Mononuclear cell (primary cell): Measurements from ENCODE around the gene ST8SIA6. TPM values are rescaled to one million over a fixed set of nuclear protein-coding genes. Genes with fewer than 3 reads are reported as not detected.

Experiments used
- H3K27me3 ChIP-seq: 2 replicates; pipeline ENCODE4 v1.6.0; 2011; ENCODE audit warnings: low read length, control low read depth; ENCODE audit not compliant: insufficient read depth
- H3K4me1 ChIP-seq: 2 replicates; pipeline ENCODE4 v1.5.1; 2011; ENCODE audit warnings: mild to moderate bottlenecking, low read length, control low read depth; ENCODE audit not compliant: insufficient read depth
- H3K4me3 ChIP-seq: 2 replicates; pipeline ENCODE4 v1.5.1; 2011; ENCODE audit warnings: mild to moderate bottlenecking, low read length, moderate library complexity
- H3K9me3 ChIP-seq: 2 replicates; pipeline ENCODE4 v1.5.1; 2011; ENCODE audit warnings: low read depth, mild to moderate bottlenecking, control low read depth, low read length
- total RNA-seq: library from RNA; depleted of rRNA; stranded (reverse); fragments of >200 nt; gene quantifications from one replicate; pipeline ENCODE4 v1.2.3, GENCODE V29; 2012

Gene ST8SIA6
- total RNA-seq, 1 donor, result 1.3 TPM

GRCh38 chr10:17473228-17473950 lies 19.0 kb upstream of the ST8SIA6 start:
- peaks cover 11% of the 10 kb centered on the region for H3K4me1 ChIP-seq
- H3K27me3 ChIP-seq, result peaks cover 3% of the 10 kb centered on the region
- no peak overlapping the region for H3K4me3 ChIP-seq
- H3K9me3 ChIP-seq, result no peaks in the 10 kb centered on the region

GRCh38 chr10:17472481-17473227 lies 18.3 kb upstream of the ST8SIA6 start:
- peaks cover 11% of the 10 kb centered on the region for H3K4me1 ChIP-seq
- H3K27me3 ChIP-seq, result peaks cover 3% of the 10 kb centered on the region
- H3K9me3 ChIP-seq, result no peaks in the 10 kb centered on the region
- no peak overlapping the region for H3K4me3 ChIP-seq

DNA sequence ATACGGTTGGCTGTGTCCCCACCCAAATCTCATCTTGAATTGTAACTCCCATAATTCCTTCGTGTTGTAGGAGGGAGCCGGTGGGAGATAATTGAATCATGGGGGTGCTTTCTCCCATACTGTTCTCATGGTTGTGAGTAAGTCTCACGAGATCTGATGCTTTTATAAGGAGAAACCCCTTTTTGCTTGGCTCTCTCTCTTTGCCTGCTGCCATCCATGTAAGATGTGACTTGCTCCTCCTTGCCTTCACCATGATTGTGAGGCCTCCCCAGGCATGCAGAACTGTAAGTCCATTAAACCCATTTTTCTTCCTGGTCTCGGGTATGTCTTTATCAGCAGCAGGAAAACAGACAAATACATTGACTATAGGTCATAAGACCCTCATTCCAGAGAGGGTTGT lies 15.9 kb upstream of the ST8SIA6 start:
- Histone ChIP-seq H3K9me3 (no peaks in the 10 kb centered on the region), H3K4me1 (peaks cover 5% of the 10 kb centered on the region), H3K27me3 (peaks cover 3% of the 10 kb centered on the region), H3K4me3 (no peak overlapping the region)

- H3K9me3 ChIP-seq, result no peaks in the 10 kb centered on the region
- H3K4me1 ChIP-seq, result peaks cover 1% of the 10 kb centered on the region
- no peak overlapping the region for H3K4me3 ChIP-seq
- H3K27me3 ChIP-seq, result peaks cover 3% of the 10 kb centered on the region
These were observed 11.1 kb upstream of the ST8SIA6 start for GRCh38 chr10:17465328-17466125.

DNA sequence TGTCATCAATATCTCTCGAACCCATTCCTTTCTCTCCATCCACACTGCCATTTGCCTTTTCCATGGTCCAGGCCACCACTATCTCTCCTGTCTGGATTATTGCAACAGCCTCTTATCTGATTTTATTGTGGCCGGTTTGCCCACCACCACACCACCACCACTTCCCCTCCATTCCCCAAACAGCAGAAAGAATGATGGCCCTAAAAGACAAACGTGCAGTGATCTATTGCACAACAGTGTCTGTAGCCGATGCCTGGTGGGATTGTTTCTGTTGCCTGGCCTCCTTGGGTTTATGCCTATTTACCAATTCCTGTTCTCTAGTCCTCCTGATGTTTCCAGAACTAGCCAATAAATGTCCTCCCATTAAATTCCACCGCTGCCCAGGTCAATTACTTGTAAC lies 10.2 kb upstream of the ST8SIA6 start:
- H3K4me3 ChIP-seq, result no peak overlapping the region
- no peaks in the 10 kb centered on the region for H3K9me3 ChIP-seq
- H3K4me1 ChIP-seq, result peaks cover 3% of the 10 kb centered on the region
- H3K27me3 ChIP-seq, result no peaks in the 10 kb centered on the region

DNA sequence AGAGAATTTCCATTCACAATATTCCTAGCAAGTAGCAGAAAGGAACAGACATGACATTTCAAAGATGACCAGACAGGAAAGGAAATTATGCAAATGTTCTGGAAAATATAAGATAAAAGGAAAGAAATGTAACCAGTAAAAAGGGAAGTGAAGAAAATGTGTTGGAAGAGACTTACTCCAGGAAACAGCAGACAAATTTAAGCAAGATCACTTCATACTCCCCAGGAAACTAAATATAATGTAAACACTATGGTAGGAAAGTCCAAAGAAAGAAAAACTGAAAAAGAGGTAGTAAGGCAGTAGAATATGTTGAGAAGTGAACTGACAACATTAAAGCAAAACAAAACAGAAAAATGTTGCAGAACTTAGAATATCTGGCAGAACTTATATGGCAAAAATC lies 6.4 kb upstream of the ST8SIA6 start:
- no peaks in the 10 kb centered on the region for H3K27me3 ChIP-seq
- no peak overlapping the region for H3K4me3 ChIP-seq
- peaks cover 3% of the 10 kb centered on the region for H3K4me1 ChIP-seq
- H3K9me3 ChIP-seq, result no peaks in the 10 kb centered on the region

- H3K9me3 ChIP-seq, result no peaks in the 10 kb centered on the region
- H3K4me3 ChIP-seq, result no peak overlapping the region
- H3K27me3 ChIP-seq, result peaks cover 27% of the 10 kb centered on the region
- H3K4me1 ChIP-seq, result peaks cover 24% of the 10 kb centered on the region
These were observed 2.7 kb upstream of the ST8SIA6 start for GRCh38 chr10:17457083-17457482.

GRCh38 chr10:17456032-17456548 lies 1.7 kb upstream of the ST8SIA6 start:
- no peak overlapping the region for H3K4me3 ChIP-seq
- no peaks in the 10 kb centered on the region for H3K9me3 ChIP-seq
- H3K4me1 ChIP-seq, result peaks cover 25% of the 10 kb centered on the region
- peaks cover 30% of the 10 kb centered on the region for H3K27me3 ChIP-seq

- peaks cover 22% of the 10 kb centered on the region for H3K4me1 ChIP-seq
- peak overlapping the region; percentile 41 for H3K4me3 ChIP-seq
- H3K9me3 ChIP-seq, result no peaks in the 10 kb centered on the region
- peaks cover 30% of the 10 kb centered on the region for H3K27me3 ChIP-seq
These were observed 673 bp upstream of the ST8SIA6 start for GRCh38 chr10:17455015-17455520.

GRCh38 chr10:17453373-17454091 lies 863 bp downstream of the ST8SIA6 start:
- Histone ChIP-seq H3K4me1 (peaks cover 22% of the 10 kb centered on the region), H3K27me3 (peaks cover 30% of the 10 kb centered on the region), H3K4me3 (peak overlapping the region; percentile 41)

DNA sequence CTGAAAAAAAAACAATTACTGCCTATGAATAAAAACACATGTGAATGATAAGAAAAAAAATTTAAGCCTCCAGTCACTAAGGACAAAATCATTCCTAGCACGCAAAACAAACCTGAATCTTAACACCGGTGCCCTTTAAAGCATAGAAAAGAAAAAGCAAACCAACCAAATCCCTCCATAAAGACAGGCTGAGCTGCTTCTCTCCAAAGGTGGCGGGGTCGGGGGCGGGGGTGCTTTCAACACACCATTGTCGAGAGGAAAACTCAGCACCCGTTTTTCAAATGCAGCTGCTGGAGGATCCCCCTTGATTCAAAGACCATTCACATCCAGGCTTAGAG lies 1.4 kb downstream of the ST8SIA6 start:
- Histone ChIP-seq H3K4me3 (peak overlapping the region; percentile 41), H3K4me1 (peaks cover 22% of the 10 kb centered on the region), H3K9me3 (peaks cover 7% of the 10 kb centered on the region), H3K27me3 (peaks cover 30% of the 10 kb centered on the region)

More at GRCh38 chr10:17453373-17454091, 863 bp downstream of the ST8SIA6 start:
- peaks cover 7% of the 10 kb centered on the region for H3K9me3 ChIP-seq

DNA sequence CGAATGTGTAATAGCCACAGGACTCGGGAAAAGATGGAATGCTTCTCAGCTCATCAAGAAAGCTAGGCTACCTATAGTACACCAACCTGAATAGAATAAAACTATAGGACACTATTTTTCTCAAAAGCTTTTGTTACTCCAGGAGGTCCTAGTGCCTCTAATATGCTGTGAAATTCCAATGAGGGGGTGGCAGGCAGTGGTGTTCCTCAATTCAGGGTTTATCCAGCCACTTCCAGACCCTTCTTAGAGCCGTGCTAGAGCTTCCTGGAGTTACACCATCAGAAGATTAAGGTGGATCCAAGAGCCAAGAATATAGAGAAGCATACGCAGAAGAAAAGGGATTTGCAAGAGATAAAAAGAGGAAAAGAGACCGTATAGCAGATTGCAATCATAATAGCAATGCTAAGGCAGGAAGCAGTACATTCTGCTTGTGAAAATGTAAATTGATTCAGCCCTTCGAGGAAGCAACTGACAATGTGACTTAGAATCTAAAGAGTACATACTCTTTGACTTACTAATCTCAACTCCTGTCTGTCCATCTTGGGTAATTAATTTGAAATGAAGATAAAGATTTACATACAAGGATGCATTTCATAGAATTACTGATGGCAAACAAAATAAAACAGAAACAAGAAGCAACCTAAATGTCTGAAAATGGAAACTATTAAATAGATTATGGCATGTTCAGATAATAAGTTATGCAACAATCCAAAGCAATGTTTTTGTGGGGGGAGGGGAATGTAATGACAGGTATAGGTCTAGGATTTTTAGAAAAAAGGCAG lies 2.1 kb downstream of the ST8SIA6 start:
- Histone ChIP-seq H3K9me3 (peaks cover 7% of the 10 kb centered on the region), H3K4me1 (peaks cover 22% of the 10 kb centered on the region), H3K27me3 (peaks cover 30% of the 10 kb centered on the region), H3K4me3 (no peak overlapping the region)

- no peak overlapping the region for H3K4me3 ChIP-seq
- peaks cover 7% of the 10 kb centered on the region for H3K9me3 ChIP-seq
- peaks cover 23% of the 10 kb centered on the region for H3K27me3 ChIP-seq
- peaks cover 20% of the 10 kb centered on the region for H3K4me1 ChIP-seq
These were observed 4.4 kb downstream of the ST8SIA6 start for GRCh38 chr10:17450024-17450423.
